KOPT-K1 (cell line): ENCODE results near the gene SLC18B1.
A peak's percentile ranks its signal among the peaks of the same experiment; 100 is the strongest.

Experiments used
- H3K27ac ChIP-seq: fragments of 200-600 bp; sonication (generic); 2 replicates; pipeline ENCODE4 v1.5.1; 2016; ENCODE audit warnings: antibody characterized with exemption, mild to moderate bottlenecking, low read depth, low read length; ENCODE audit not compliant: poor library complexity, severe bottlenecking
- H3K36me3 ChIP-seq: fragments of 200-600 bp; sonication (generic); 2 replicates; pipeline ENCODE4 v1.5.1; 2017; ENCODE audit warnings: antibody characterized with exemption, mild to moderate bottlenecking, low read length, moderate library complexity; ENCODE audit not compliant: insufficient read depth
- H3K9me3 ChIP-seq: fragments of 200-600 bp; sonication (generic); 2 replicates; pipeline ENCODE4 v1.5.1; 2017; ENCODE audit warnings: antibody characterized with exemption, low read length, mild to moderate bottlenecking; ENCODE audit not compliant: insufficient read depth, poor library complexity, severe bottlenecking

The SLC18B1 gene

DNA sequence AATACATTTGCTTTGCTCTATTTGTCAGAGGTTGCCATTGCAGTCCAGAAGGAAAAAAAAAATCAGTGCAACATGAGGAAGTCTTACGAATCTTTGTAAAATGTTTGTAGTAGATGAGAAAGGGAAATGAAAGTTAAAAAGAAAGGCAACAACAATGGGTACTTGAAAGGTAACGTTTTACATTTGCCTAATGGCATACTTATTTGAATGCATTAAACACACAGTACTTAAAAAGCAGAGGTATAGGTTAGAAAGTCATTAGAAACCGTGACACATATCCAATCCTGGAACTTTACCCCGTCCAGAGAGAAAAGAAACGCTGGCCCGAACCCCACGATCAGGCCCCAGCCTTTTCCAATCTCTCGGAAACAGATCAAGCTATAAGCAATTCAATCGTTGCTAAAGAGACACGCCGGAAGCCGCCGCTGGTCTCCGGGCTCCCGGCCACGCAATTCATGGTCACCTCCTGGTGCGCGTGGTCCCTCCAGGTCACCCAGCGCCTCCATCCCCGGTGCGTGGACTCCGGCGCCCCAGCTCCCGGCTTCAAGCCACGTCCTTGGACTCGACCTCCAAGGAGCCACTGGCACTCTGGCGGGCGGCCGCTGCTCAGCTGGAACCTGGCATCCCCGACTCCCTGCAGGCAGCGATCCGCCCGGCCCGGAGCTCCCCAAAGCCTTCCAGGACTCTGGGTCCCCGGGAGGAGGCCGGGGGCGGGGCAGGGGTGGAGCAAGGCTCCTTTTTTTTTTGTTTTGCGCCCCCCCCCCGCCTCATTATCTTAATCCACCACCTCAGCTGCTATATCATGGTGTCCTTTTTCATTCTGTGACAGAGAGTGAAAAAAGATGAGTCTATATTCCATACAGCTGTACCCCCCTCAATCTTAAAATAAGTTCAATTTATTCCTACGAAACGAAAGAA lies at the start of gene SLC18B1:
SLC18B1 (minus strand) TSS at position 687 of the 918 bp plus-strand sequence; CDS start at position 506, 181 bp downstream.
- Histone ChIP-seq H3K27ac (no peak within 1 kb of the TSS), H3K36me3 (peaks cover 9% of the 10 kb centered on the region; the same call in 1 of the 2 replicates)

GRCh38 chr6:132843316-132844035 lies 45.0 kb upstream of the SLC18B1 start:
- Histone ChIP-seq H3K27ac (no peak overlapping the region), H3K9me3 (no peaks in the 10 kb centered on the region), H3K36me3 (no peaks in the 10 kb centered on the region)

More for the DNA sequence above, at the start of gene SLC18B1:
- no peaks in the 10 kb centered on the region for H3K9me3 ChIP-seq

- Histone ChIP-seq H3K27ac (no peak overlapping the region), H3K36me3 (no peaks in the 10 kb centered on the region), H3K9me3 (no peaks in the 10 kb centered on the region)
These were observed 43.5 kb upstream of the SLC18B1 start for GRCh38 chr6:132841966-132842365.

DNA sequence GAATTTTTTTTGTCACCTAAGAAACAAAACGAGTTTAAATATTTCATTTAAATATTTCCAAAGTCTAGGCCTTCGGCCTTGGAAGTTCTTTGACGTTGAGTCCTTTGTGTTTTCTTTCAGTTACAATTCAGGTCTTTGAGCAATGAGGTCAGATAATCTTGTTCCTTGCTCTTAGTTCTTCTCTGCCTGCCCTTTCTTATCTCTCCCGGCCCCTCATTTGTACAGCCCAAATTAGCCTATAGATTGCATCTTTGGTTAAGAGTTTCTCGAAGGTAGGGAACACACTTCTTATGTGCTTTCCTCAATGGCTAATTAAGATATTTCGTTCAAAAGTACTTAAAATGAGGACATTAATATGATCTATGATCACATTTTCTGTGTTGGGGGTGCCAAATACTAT lies 34.5 kb upstream of the SLC18B1 start:
- Histone ChIP-seq H3K9me3 (no peaks in the 10 kb centered on the region), H3K36me3 (no peaks in the 10 kb centered on the region), H3K27ac (no peak overlapping the region)

DNA sequence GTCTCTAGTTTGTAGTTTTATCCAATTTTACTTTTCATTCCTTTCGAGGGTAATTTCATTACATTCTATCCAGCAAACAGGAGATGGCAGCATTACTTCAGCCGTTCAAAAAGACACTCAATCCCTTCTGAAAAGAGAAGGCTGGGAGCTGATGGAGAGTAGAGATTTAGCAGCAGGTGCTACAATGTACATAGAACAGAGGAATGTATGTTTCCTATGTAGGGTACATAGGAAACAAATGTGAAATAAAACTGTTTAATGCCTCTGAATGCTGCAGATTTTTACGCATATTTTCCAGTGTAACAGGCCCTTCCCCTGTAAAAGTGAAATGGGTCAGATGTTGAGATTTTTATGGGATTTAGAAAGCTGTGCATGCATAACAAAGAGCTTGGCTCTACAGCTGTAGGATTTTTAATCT lies 31.9 kb upstream of the SLC18B1 start:
- Histone ChIP-seq H3K9me3 (no peaks in the 10 kb centered on the region), H3K27ac (no peak overlapping the region), H3K36me3 (no peaks in the 10 kb centered on the region)

- H3K36me3 ChIP-seq, result peaks cover 45% of the 10 kb centered on the region
- H3K27ac ChIP-seq, result no peak overlapping the region
- H3K9me3 ChIP-seq, result no peaks in the 10 kb centered on the region
These were observed 22.4 kb upstream of the SLC18B1 start for GRCh38 chr6:132820629-132821381.

GRCh38 chr6:132819405-132820161 lies 21.1 kb upstream of the SLC18B1 start:
- H3K36me3 ChIP-seq, result peaks cover 57% of the 10 kb centered on the region
- no peak overlapping the region for H3K27ac ChIP-seq
- H3K9me3 ChIP-seq, result no peaks in the 10 kb centered on the region

DNA sequence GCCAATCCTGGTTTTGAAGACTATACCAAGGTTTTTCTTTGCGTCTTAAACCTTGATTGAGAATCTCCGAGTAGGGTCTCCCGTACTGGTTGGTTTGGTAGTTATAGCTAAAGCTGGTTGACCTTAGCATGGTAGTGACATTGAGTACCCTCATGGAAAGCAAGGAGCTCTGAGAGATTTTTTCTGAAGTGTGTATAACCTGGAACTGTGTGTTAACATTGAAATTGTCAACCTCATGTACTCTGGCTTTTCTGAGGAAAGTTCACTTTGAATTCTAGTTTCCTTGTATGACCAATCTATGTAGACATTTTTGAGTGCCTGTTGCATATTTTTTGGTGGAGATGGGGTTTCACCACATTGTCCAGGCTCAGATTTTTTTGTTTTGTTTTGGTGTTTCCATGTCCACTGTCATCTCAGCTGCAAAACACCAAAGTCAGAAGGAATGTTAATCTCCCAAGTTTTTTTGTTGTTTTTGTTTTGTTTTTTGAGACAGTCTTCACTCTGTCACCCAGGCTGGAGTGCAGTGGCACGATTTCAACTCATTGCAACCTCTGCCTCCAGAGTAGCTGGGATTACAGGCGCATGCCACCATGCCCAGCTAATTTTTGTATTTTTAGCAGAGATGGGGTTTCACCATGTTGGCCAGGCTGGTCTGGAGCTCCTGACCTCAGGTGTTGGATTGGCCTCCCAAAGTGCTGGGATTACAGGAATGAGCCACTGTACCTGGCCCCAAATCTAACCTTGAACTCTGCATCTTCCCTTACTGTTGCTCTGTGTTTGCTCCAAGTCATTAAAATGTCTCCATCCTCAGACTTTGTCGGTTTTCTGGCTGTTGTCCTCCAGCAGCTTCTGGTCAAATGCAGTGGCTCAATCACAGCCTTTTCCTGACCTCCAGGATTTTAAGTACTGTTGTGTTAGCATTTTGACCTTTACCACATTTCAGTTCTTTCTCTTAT lies 20.2 kb upstream of the SLC18B1 start:
- Histone ChIP-seq H3K36me3 (peaks cover 57% of the 10 kb centered on the region), H3K9me3 (no peaks in the 10 kb centered on the region), H3K27ac (no peak overlapping the region)

DNA sequence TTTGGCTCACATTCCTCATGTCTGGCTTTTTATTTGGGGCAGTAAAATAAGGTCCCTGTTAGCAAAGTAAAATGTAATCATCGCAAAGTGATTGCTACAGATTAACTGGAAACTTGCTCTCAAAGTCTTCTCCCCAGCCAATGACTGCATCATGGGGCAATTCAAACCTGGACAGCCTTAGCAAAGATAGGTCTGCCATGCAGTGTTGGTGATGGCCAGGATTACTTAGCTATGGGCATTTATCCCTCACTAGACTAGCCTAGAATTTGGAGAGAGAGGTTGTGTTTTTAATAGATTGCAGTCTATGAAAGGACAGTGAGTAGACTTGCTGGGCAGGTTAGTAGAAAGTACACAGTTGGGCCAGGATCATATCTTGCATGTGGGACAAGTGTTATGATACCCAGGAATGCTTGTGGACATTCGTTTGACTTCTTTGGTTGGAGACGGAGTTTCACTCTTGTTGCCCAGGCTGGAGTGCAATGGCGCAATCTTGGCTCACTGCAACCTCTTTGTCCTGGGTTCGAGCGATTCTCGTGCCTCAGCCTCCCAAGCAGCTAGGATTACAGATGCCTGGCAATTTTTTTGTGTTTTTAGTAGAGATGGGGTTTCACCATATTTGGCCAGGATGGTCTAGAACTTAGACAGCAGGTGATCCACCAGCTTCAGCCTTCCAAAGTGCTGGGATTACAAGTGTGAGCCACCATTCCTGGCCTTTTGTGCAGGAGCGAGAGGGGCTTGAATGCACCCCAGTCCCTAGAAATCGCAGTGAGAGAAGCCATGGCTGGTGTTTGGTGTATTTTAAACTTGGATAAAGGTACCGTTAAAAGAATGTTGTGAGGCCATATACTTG lies 19.3 kb upstream of the SLC18B1 start:
- Histone ChIP-seq H3K9me3 (no peaks in the 10 kb centered on the region), H3K36me3 (peaks cover 57% of the 10 kb centered on the region), H3K27ac (no peak overlapping the region)

DNA sequence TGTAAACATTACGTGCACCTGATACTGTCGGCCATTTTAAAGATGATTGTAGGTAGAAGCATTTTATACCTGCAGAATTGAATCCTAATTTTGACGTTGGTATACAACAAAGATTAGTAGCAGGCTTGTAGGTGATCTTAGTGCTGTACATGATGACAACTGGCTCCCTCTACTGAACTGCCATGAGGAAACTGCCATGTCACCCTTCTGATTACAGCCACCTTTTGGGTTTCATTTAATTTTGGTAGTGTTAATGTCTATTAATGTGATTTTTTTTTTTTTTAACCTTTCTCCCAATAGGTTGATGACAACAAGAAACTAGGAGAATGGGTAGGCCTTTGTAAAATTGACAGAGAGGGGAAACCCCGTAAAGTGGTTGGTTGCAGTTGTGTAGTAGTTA lies 18.2 kb upstream of the SLC18B1 start:
- peak overlapping the region; percentile 91 for H3K27ac ChIP-seq
- H3K36me3 ChIP-seq, result peaks cover 57% of the 10 kb centered on the region
- no peaks in the 10 kb centered on the region for H3K9me3 ChIP-seq

DNA sequence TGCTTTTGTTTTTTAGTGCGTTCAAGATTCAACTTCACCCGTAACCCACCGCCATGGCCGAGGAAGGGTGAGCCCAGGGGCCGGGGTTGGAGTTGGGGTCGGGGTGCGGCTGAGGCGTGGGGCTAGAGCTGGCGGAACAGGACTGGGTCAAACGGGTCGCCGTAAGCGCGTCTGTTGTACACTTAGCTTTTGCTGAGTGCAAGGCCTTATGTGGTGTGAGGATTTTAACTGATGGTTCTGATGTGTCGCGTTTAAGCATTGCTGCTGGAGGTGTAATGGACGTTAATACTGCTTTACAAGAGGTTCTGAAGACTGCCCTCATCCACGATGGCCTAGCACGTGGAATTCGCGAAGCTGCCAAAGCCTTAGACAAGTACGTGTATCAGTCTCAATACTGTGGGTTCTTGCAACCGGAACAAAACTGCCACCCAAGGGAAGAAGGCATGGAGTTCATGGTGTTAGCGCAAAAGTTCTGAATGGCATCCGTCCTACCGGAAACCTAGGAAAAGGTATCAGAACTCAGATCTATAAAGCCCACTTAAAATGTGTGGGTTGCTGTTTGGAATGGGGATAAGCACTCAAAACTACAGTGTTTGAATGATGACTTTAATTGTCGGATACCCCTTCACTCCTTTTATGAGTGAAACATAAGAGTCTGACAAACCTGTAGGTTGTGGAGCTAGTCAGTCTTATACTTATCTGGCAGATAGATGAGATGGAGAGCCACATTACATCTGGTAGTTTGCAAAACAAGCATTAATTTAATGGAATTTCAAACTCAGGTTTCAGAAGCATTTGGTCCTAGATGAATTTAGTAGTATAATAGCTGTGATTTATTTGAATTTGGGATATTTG lies 16.5 kb upstream of the SLC18B1 start:
- Histone ChIP-seq H3K36me3 (peaks cover 53% of the 10 kb centered on the region), H3K9me3 (no peaks in the 10 kb centered on the region), H3K27ac (peak overlapping the region; percentile 91)

- peaks cover 37% of the 10 kb centered on the region for H3K36me3 ChIP-seq
- no peaks in the 10 kb centered on the region for H3K9me3 ChIP-seq
- peak overlapping the region; percentile 91 for H3K27ac ChIP-seq
These were observed 14.9 kb upstream of the SLC18B1 start for GRCh38 chr6:132813173-132813856.
